ENCODE measurements around the gene ADAMTS16.

- TF ChIP-seq CTCF (IDR thresholded peaks at IDR 0.05 in 8 of 11, conservative IDR thresholded peaks at IDR 0.05 in 3 of 11), result no peak
- TF ChIP-seq POLR2AphosphoS5 (IDR thresholded peaks at IDR 0.05), result no peak
These were observed 118.4 kb downstream of the ADAMTS16 start for GRCh38 chr5:5258564-5258963.
